ENCODE results near the gene FREM2. TPM values are rescaled to one million over a fixed set of nuclear protein-coding genes. Genes with fewer than 3 reads are reported as not detected.
A peak's percentile ranks its signal among the peaks of the same experiment; 100 is the strongest.

FREM2 gene
- total RNA-seq, 1 experiment from 2014 or later: not detected

DNA sequence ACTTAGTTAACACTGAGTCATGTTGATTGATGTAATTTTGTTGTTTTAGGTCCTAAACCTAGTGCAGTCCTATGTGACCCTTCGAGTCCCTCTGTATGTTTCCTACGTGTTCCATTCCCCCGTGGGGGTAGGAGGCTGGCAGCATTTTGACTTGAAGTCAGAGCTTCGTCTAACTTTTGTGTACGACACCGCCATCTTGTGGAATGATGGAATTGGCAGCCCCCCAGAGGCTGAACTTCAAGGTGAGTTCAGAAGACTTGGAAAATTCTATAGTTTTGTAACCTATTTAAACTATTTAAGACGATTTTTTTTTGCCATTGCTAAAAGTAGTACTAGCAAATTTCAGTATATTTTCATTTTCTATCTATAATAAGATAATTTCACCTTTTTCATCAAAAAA, 185.8 kb downstream of the FREM2 start:
- POLR2A ChIA-PET: interaction anchor here (1.6 kb wide), 1 partner anchor 188 kb away, joined by 5 read pairs; no protein-coding TSS in a partner anchor
- CTCF ChIA-PET: interaction anchor here (0.6 to 6.6 kb wide), 23 partner anchors 11 to 1564 kb away, joined by 3 to 34 read pairs (median 4); partner anchors contain the start of gene FREM2
- peak; percentile 49 for TF ChIP-seq CTCF (IDR thresholded peaks at IDR 0.05; ENCODE audit: unreplicated experiment)
- H3K27me3 Mint-ChIP-seq (ENCODE audit: insufficient read depth, unreplicated experiment): peaks cover 70% of the 10 kb centered on the region
- intact Hi-C loops (cut with micrococcal nuclease): loop anchor here (5.0 kb wide), 2 partner anchors 185 to 1800 kb away; partner anchors contain the start of gene FREM2
- H3K9me3 Mint-ChIP-seq (ENCODE audit: unreplicated experiment): no peaks in the 10 kb centered on the region
- no TSS peak for BruUV-seq (replicated peaks)
- no peak overlapping the region for H3K4me3 Mint-ChIP-seq (ENCODE audit: unreplicated experiment)
- no peak overlapping the region for H3K27ac Mint-ChIP-seq (ENCODE audit: low read depth, unreplicated experiment)
- no peaks in the 10 kb centered on the region for H3K36me3 Mint-ChIP-seq (ENCODE audit: insufficient read depth, unreplicated experiment)
- H3K4me1 Mint-ChIP-seq (ENCODE audit: insufficient read depth, unreplicated experiment): no peaks in the 10 kb centered on the region
- peak; percentile 68 for DNase-seq (ENCODE audit: unreplicated experiment)

DNA sequence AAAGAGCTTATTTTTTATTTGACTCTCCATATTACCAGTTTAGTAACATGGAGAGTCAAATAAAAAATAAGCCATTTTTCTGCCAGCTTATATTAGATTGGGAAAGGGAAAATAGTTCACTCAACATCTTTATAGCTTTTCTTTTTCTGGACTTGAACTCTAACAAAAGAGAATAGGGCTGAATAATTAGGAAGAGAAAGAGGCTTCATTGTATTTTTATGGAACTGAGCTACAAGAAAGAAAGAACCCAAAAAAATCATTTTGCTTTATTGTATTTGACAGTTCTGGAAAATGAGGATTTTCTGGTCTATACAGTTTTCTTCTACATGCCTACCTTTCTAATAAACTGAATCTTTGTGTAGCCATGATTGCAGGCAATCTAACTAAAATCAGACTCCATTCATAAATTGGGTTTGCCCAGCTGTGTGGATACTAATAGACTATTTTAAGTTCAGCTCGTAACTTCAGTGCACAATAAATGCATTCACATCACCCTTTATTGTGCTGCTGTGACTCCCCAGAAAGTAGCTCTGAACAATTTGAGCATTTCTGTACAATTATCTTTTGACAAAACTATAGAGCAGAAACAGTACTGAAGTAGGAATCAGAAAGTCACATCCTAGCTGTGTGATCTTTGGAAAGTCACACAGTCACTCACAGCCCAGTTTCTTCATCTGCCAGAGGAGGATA, 188.5 kb downstream of the FREM2 start:
- intact Hi-C loops (cut with micrococcal nuclease): no loop called here
- CTCF ChIA-PET: interaction anchor here (0.6 to 6.6 kb wide), 13 partner anchors 11 to 994 kb away, joined by 3 to 34 read pairs (median 3); partner anchors contain the start of gene FREM2
- H3K36me3 Mint-ChIP-seq (ENCODE audit: insufficient read depth, unreplicated experiment): no peaks in the 10 kb centered on the region

DNA sequence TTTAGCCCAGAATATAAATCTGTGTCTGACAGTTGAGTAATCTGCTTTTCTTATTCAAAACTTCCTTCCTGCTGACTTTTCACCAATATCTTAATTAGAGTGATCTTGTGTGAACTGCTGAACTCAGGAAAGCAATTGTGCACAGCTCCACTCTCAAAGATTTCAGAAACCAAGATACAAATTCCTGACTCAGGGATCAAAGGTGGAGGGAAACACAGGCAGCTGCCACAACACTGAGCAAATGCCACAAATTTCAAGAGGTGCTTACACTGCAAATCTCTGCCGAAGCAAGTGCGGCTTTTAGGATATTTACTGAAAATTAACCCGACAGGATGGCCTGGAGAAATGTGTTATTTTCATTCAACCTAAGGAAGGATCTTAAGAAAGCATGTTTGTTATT, 192.4 kb downstream of the FREM2 start:
- TF ChIP-seq CTCF (IDR thresholded peaks at IDR 0.05; ENCODE audit: unreplicated experiment): no peak
- ChIA-PET POLR2A (no interaction called here), CTCF (interaction anchor here (0.8 to 0.9 kb wide), 3 partner anchors 13 to 26 kb away, joined by 3 to 4 read pairs (median 3); no protein-coding TSS in a partner anchor)
- Mint-ChIP-seq H3K27me3 (ENCODE audit: insufficient read depth, unreplicated experiment) (peaks cover 63% of the 10 kb centered on the region), H3K27ac (ENCODE audit: low read depth, unreplicated experiment) (no peak overlapping the region), H3K4me3 (ENCODE audit: unreplicated experiment) (no peak overlapping the region), H3K4me1 (ENCODE audit: insufficient read depth, unreplicated experiment) (no peaks in the 10 kb centered on the region), H3K9me3 (ENCODE audit: unreplicated experiment) (no peaks in the 10 kb centered on the region), H3K36me3 (ENCODE audit: insufficient read depth, unreplicated experiment) (no peaks in the 10 kb centered on the region)
- no TSS peak for BruUV-seq (replicated peaks)
- no peak for DNase-seq (ENCODE audit: unreplicated experiment)
- intact Hi-C loops (cut with micrococcal nuclease): no loop called here

More for the DNA sequence above, 188.5 kb downstream of the FREM2 start:
- Mint-ChIP-seq H3K27ac (ENCODE audit: low read depth, unreplicated experiment) (no peak overlapping the region), H3K9me3 (ENCODE audit: unreplicated experiment) (no peaks in the 10 kb centered on the region), H3K4me1 (ENCODE audit: insufficient read depth, unreplicated experiment) (no peaks in the 10 kb centered on the region), H3K27me3 (ENCODE audit: insufficient read depth, unreplicated experiment) (peaks cover 59% of the 10 kb centered on the region), H3K4me3 (ENCODE audit: unreplicated experiment) (no peak overlapping the region)
- POLR2A ChIA-PET: interaction anchor here (1.3 kb wide), 1 partner anchor 9 kb away, joined by 3 read pairs; no protein-coding TSS in a partner anchor
- DNase-seq (ENCODE audit: unreplicated experiment): no peak
- TF ChIP-seq CTCF (IDR thresholded peaks at IDR 0.05; ENCODE audit: unreplicated experiment): no peak
- no TSS peak for BruUV-seq (replicated peaks)

- no peaks in the 10 kb centered on the region for H3K9me3 Mint-ChIP-seq (ENCODE audit: unreplicated experiment)
- POLR2A ChIA-PET: no interaction called here
- H3K27ac Mint-ChIP-seq (ENCODE audit: low read depth, unreplicated experiment): no peak overlapping the region
- H3K27me3 Mint-ChIP-seq (ENCODE audit: insufficient read depth, unreplicated experiment): peaks cover 63% of the 10 kb centered on the region
- no peak overlapping the region for H3K4me3 Mint-ChIP-seq (ENCODE audit: unreplicated experiment)
- H3K36me3 Mint-ChIP-seq (ENCODE audit: insufficient read depth, unreplicated experiment): no peaks in the 10 kb centered on the region
- intact Hi-C loops (cut with micrococcal nuclease): no loop called here
- BruUV-seq (replicated peaks): no TSS peak
- TF ChIP-seq CTCF (IDR thresholded peaks at IDR 0.05; ENCODE audit: unreplicated experiment): no peak
- no peaks in the 10 kb centered on the region for H3K4me1 Mint-ChIP-seq (ENCODE audit: insufficient read depth, unreplicated experiment)
- CTCF ChIA-PET: no interaction called here
- no peak for DNase-seq (ENCODE audit: unreplicated experiment)
Observed at GRCh38 chr13:38879786-38880185, 192.9 kb downstream of the FREM2 start.

All from MCF 10A (cell line).